AG04450 (cell line): ENCODE measurements around the gene CACNA1G. TPM values are rescaled to one million over a fixed set of nuclear protein-coding genes. Genes with fewer than 3 reads are reported as not detected.
A peak's percentile ranks its signal among the peaks of the same experiment; 100 is the strongest.

Source experiments
- CTCF ChIA-PET: fragments of 300-600, 350-600 bp; formaldehyde crosslinking; extraction: SDS; loops from one replicate; lab custom pipeline; 2022; ENCODE audit warnings: antibody characterized with exemption, inconsistent platforms; lab: Charles Lee
- POLR2A ChIA-PET: fragments of 350-600 bp; formaldehyde crosslinking; extraction: SDS; loops from one replicate; lab custom pipeline; 2021; ENCODE audit warnings: antibody characterized with exemption, inconsistent platforms; lab: Yijun Ruan, JAX
- DNase-seq: peaks from one replicate; pipeline ENCODE4 v3.0.0-alpha.2; 2011; ENCODE audit warnings: low read depth, low spot score
- H3K27ac ChIP-seq: one replicate; pipeline ENCODE4 v1.5.1; 2012; ENCODE audit warnings: low read depth, low read length, control low read depth
- H3K27me3 ChIP-seq: one replicate; pipeline ENCODE4 v1.6.0; 2012; ENCODE audit warnings: low read length; ENCODE audit not compliant: control insufficient read depth, insufficient read depth
- H3K4me3 ChIP-seq: 2 replicates; pipeline ENCODE4 v1.5.1; 2011; ENCODE audit warnings: mild to moderate bottlenecking, low read depth, low read length, control low read depth
- H3K9me3 ChIP-seq: 2 replicates; pipeline ENCODE4 v1.5.1; 2012; ENCODE audit warnings: low read length; ENCODE audit not compliant: control insufficient read depth, insufficient read depth
- CTCF ChIP-seq: IDR thresholded peaks from 2 replicates; pipeline ENCODE4 v1.5.1; 2011; ENCODE audit warnings: low read depth, low read length, control low read depth, inconsistent platforms
- polyA plus RNA-seq: library from polyadenylated mRNA; depleted of rRNA; stranded (reverse); fragments of >200 nt; gene quantifications from 2 replicates; pipeline ENCODE4 v1.2.3, GENCODE V29; 2011

The CACNA1G gene
- polyA plus RNA-seq, 1 experiment: 0.05 TPM

- CTCF ChIA-PET: interaction anchor here (1.7 to 6.9 kb wide), 3 partner anchors 10 to 86 kb away, joined by 10 to 49 read pairs (median 15); no protein-coding TSS in a partner anchor
- no peak for DNase-seq
- Histone ChIP-seq H3K27ac (no peak overlapping the region), H3K27me3 (no peaks in the 10 kb centered on the region), H3K4me3 (peak overlapping the region; percentile 21), H3K9me3 (no peaks in the 10 kb centered on the region)
- no peak for TF ChIP-seq CTCF
- POLR2A ChIA-PET: interaction anchor here (1.1 kb wide), 1 partner anchor 25 kb away, joined by 5 read pairs; no protein-coding TSS in a partner anchor
Observed at GRCh38 chr17:50635982-50636803, 75.7 kb downstream of the CACNA1G start.

GRCh38 chr17:50636804-50637195 is 76.3 kb downstream of the CACNA1G start:
- POLR2A ChIA-PET: interaction anchor here (1.1 kb wide), 1 partner anchor 24 kb away, joined by 5 read pairs; no protein-coding TSS in a partner anchor
- no peaks in the 10 kb centered on the region for H3K27me3 ChIP-seq
- no peaks in the 10 kb centered on the region for H3K9me3 ChIP-seq
- TF ChIP-seq CTCF: no peak
- CTCF ChIA-PET: interaction anchor here (0.7 to 6.9 kb wide), 4 partner anchors 10 to 86 kb away, joined by 3 to 49 read pairs (median 12); no protein-coding TSS in a partner anchor
- no peak overlapping the region for H3K4me3 ChIP-seq
- H3K27ac ChIP-seq: no peak overlapping the region
- DNase-seq: no peak

GRCh38 chr17:50637829-50638605 is 77.5 kb downstream of the CACNA1G start:
- no peaks in the 10 kb centered on the region for H3K27me3 ChIP-seq
- no peak overlapping the region for H3K4me3 ChIP-seq
- peak overlapping the region; percentile 92 for H3K27ac ChIP-seq
- no peaks in the 10 kb centered on the region for H3K9me3 ChIP-seq
- TF ChIP-seq CTCF: no peak
- DNase-seq: no peak
- POLR2A ChIA-PET: interaction anchor here (0.7 to 2.4 kb wide), 8 partner anchors 9 to 87 kb away, joined by 3 to 29 read pairs (median 3); partner anchors contain the start of genes ANKRD40 and CACNA1G
- CTCF ChIA-PET: interaction anchor here (0.8 to 6.9 kb wide), 7 partner anchors 8 to 87 kb away, joined by 3 to 49 read pairs (median 3); no protein-coding TSS in a partner anchor

- POLR2A ChIA-PET: interaction anchor here (0.6 to 2.4 kb wide), 11 partner anchors 8 to 88 kb away, joined by 3 to 29 read pairs (median 4); partner anchors contain the start of genes ANKRD40 and CACNA1G
- Histone ChIP-seq H3K27ac (peak overlapping the region; percentile 92), H3K4me3 (no peak overlapping the region), H3K27me3 (no peaks in the 10 kb centered on the region), H3K9me3 (no peaks in the 10 kb centered on the region)
- no peak for TF ChIP-seq CTCF
- DNase-seq: no peak
- CTCF ChIA-PET: interaction anchor here (0.8 to 6.9 kb wide), 7 partner anchors 9 to 88 kb away, joined by 3 to 49 read pairs (median 3); no protein-coding TSS in a partner anchor
Observed at GRCh38 chr17:50638606-50638965, 78.1 kb downstream of the CACNA1G start.
